GM19467 (cell line): ENCODE measurements around the gene DNM2.
"Not testable (repeated sequence)": the region's sequence is repeated elsewhere in the genome, so short reads cannot be mapped to it uniquely, and the experiment has no call there.

Experiments
- ATAC-seq: cut with Tn5 transposase; IDR thresholded peaks from one replicate; pipeline ENCODE4 v1.9.1; 2021; ENCODE audit warnings: mild to moderate bottlenecking, moderate library complexity; ENCODE audit not compliant: unreplicated experiment

DNM2 gene

GRCh38 chr19:10724573-10725071 lies 6.7 kb downstream of the DNM2 start:
- ATAC-seq: no peak

DNA sequence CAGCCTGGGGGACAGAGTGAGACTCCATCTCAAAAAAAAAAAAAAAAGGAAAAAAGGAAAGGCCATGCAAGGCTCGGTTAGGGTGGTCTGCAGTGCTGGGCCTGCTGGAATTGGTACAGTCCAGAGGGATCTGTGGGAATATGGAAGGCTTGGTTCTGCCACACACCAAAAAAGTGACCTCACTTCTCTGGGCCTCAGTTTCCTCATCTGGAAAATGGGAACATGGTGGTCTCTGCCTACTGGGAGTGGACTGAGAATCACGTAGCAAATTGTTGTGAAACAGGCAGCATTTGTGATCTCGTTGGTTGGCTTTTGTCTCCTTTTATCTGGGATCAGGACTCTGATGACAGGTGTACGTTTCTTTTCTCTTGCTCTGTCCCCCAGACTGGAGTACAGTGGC lies 7.5 kb downstream of the DNM2 start:
- ATAC-seq: no peak

DNA sequence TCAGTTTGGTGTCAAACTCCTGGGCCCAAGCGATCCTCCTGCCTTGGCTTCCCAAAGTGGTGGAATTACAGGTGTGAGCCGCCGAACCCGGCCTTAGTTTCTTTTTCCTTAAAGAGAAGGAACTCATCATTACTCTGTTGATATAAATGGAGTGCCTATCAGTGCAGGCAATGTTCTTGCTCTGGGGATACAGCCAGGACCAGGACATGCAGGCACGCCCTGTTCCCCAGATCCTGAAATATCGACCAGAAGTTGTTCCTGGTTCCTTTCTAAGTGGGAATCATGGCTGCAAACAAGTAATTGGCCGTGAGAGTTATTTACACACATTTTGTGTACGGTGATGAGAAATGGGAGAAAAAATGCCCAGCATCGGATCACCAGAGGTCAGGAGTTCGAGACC lies 8.4 kb downstream of the DNM2 start:
- ATAC-seq: no peak

DNA sequence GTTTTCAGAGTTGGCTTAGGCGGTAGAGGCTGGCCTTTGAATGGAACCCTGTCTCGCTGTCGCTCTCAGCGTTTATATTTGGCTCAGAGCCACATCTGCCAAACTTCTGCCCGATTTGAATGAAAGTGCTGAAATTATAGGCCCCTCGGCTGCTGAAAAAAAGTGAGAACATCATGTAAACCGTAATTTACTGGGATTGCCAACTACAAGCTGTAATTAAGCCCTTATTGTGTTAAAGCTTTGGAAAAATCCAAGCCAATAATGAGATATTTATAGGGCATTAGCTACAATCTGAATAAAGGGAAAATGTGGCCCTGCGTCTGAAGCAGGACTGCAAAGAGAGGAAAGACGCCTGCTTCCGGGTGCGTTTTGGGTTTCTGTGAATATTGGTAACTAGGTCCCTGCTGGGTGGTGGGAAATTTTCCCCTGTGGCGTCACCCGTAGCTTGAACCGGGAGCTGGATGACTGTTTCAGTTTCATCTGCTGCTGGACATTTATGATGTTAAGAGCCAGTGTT lies 9.9 kb downstream of the DNM2 start:
- ATAC-seq: no peak

DNA sequence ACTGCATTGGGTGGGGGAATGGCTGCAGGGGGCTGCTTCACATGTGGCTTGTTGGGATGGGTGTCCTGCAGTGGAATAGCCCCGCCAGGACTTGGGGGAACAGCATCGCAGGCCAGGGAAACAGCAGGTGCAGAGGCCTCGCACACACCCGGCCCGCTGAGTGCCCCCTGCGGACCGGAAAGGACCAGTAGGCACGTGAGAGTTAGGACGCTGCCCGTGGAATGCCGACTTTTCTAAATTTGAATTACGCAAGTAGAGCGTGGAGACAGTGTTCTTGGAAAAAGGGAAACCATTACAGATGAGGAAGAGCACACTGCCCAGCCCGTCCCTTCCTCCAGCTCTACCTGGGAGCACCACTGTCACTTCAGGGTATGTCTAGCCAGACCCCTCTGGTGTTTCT lies 11.5 kb downstream of the DNM2 start:
- no peak for ATAC-seq

DNA sequence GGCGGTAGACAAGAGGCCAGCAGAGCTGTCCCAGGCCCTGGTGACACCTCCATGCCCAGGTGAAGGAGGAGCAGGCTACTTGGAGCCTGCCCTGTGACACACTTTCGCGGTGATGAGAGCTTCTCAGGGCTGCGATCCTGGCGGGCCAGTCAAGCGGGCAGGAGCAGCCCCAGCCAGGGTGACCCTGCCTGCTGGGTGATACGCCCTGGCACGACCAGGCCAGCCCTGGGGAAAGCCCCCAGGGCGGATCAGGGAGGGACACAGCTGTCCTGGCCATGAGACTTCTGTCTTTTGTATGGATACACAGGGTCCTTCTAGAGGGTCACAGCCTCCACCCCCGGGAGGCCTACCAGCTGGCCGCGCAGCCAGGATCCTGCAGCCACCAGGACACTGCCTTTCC lies 13.1 kb downstream of the DNM2 start:
- no peak for ATAC-seq

- no peak for ATAC-seq
These were observed 17.9 kb downstream of the DNM2 start for GRCh38 chr19:10735741-10736140.

- ATAC-seq: no peak
These were observed 18.3 kb downstream of the DNM2 start for GRCh38 chr19:10736189-10736588.

- no peak for ATAC-seq
These were observed 19.2 kb downstream of the DNM2 start for GRCh38 chr19:10736916-10737551.

DNA sequence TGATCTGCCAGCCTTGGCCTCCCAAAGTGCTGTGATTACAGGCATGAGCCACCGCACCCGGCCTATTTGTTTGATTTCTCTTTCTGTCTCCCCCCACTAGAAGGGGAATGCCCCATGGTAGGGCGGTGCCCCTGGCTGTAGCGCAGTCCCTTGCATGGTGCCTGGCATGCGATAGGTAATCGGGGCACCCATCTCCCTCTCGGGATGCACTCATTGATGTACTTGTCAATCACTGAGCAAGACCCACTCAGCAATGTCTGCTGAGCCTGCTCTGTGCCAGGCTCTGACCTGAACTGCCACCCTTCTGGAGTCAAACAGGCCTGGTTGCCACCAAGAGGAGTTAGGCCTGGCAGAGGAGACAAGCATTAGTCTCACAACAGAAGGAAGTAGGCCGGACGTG lies 19.8 kb downstream of the DNM2 start:
- ATAC-seq: no peak

GRCh38 chr19:10740798-10741197 lies 22.9 kb downstream of the DNM2 start:
- ATAC-seq: no peak

- no peak for ATAC-seq
These were observed 24.6 kb downstream of the DNM2 start for GRCh38 chr19:10742476-10742875.

DNA sequence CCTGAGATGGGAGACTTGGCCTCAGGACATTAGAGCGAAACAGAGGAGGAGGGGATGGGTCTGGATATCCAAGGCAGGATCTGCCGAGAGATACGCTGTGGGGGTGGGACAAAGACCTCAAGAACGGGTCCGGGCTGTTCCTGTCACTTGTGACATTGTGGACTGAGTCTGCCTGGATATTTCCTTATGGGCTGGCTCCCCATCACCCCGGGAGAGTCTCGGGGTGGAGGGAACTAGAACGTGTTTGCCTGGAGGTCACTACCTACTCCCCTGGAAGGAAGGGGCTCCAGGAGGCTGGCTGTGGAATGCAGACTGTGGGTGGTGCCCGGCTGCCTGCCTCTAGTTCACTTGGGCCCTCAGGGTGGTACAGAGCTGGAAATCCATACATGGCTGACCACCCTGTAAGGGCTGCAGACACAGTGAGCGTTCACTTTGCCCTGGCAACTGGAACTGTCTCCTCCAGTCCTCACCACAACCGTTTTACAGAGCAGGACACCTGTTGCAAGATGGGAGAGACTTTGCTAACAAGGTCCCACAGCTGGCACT lies 26.4 kb downstream of the DNM2 start:
- no peak for ATAC-seq

- ATAC-seq: no peak
These were observed 27.0 kb downstream of the DNM2 start for GRCh38 chr19:10744801-10745293.

GRCh38 chr19:10746437-10746836 lies 28.6 kb downstream of the DNM2 start:
- ATAC-seq: not testable (repeated sequence)

DNA sequence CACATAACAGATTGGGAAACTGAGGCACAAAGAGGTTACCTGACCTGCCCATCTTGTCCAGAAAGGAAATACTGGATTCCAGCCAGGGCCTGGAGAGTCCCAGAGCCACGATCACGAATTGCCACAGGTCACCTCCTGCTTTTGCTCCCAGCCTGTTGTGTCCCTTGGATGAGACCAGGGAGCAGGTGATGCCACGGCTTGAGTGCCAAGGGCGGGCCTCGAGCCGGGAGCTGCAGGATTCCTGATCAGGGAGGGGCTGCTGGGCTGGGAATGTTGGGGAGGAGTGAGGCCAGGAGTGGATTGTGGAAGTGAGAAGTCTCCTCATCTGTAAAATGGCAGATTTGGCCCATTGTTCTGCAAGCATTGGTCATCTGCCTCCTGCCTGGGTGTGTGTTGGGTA lies 29.4 kb downstream of the DNM2 start:
- no peak for ATAC-seq

DNA sequence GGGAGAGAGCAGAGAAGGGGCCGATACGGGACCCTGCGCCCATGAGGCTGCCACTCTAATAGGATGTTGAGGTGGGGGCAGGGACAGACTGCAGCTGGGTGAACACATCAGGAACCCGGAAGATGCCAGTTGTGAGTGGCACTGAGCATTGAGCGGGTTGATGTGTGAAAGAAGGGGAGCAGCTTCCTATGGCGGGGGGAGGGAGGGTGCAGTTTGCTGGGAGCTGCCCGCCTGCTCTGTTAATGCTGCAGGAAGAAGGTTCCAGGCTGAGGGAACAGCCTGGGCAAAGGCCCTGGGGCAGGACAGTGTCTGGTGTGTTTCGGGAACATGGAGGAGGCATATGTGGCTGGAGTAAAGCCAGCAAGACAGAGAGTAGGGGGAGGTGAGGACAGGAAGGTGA lies 29.8 kb downstream of the DNM2 start:
- ATAC-seq: no peak

GRCh38 chr19:10748195-10748926 lies 30.5 kb downstream of the DNM2 start:
- ATAC-seq: no peak

- ATAC-seq: no peak
These were observed 31.1 kb downstream of the DNM2 start for GRCh38 chr19:10748927-10749434.

GRCh38 chr19:10749435-10750384 lies 31.8 kb downstream of the DNM2 start:
- ATAC-seq: no peak
